SIG-M5 (cell line): ENCODE measurements around the gene ZNF789.
"Not testable (repeated sequence)": the region's sequence is repeated elsewhere in the genome, so short reads cannot be mapped to it uniquely, and the experiment has no call there.

Source experiments
- DNase-seq: peaks from one replicate; lab custom pipeline; 2025; lab: John Stamatoyannopoulos, UW

The ZNF789 gene

GRCh38 chr7:99472561-99473314 lies at the start of gene ZNF789:
ZNF789 (plus strand) TSS chr7:99472890; CDS start chr7:99476457, 3,567 bp downstream.
- DNase-seq = peak; percentile 75

DNA sequence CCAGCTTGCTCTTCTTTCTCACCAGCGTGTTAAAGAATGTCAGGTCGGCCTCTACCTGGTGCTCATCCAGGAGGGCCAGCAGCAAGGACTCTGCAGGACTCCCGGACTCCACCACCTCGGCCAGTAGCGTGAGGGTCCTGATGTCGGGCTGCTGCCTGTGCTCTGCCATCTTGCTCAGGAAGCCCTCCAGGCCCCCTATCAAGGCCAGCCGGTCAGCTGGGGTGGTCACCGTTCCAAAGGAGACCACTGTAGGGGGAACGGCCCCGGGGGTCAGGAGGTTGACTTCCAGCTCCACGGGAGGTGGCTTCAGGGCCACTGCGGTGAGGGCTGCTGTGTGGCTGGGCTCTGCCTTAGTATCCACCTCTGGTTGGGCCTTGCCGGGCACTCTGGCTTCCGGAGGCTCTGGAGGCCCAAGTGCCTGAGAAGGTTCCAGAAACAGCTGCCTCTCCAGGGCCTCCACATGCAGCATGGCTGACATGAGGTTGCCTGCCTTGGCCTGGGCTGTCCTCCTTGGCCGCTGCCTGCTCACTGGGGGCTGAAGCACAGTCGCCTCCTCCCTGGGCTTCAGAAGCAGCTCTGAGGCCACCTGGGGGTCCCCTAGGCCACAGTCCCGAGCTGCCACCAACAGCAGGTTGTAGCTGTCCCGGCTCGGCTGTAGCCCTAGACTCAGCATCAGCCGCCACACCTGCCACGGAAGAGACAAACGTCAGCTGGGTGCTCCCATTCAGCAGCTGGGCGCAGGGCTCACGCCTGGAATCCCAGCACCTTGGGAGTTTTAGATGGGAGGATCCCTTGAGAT lies 47.6 kb upstream of the ZNF789 start:
- no peak for DNase-seq

GRCh38 chr7:99428972-99429566 lies 43.6 kb upstream of the ZNF789 start:
- no peak for DNase-seq

DNA sequence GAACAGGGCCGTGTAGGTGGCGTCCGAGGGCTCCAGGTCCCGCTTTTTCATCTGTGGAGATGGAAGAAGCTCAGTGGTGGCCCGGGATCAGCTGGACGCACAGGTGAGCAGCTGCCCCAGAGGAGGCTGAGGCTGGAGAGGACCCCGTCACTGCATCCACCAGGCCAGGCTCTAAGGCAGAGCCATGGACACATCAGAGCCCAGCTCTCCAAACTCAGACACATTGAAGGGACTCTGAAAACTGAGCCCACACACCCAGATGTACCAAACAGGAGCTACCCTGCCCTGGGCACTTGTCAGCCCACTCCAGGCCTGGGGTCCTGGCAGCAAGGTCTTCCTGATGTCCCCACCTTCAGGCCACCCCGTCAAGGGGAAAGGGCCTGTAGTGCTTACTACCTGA lies 42.9 kb upstream of the ZNF789 start:
- DNase-seq = no peak

GRCh38 chr7:99431756-99432540 lies 40.7 kb upstream of the ZNF789 start:
- DNase-seq = not testable (repeated sequence)

GRCh38 chr7:99433158-99433557 lies 39.5 kb upstream of the ZNF789 start:
- DNase-seq = no peak

GRCh38 chr7:99437946-99438572 lies 34.6 kb upstream of the ZNF789 start:
- DNase-seq = no peak

DNA sequence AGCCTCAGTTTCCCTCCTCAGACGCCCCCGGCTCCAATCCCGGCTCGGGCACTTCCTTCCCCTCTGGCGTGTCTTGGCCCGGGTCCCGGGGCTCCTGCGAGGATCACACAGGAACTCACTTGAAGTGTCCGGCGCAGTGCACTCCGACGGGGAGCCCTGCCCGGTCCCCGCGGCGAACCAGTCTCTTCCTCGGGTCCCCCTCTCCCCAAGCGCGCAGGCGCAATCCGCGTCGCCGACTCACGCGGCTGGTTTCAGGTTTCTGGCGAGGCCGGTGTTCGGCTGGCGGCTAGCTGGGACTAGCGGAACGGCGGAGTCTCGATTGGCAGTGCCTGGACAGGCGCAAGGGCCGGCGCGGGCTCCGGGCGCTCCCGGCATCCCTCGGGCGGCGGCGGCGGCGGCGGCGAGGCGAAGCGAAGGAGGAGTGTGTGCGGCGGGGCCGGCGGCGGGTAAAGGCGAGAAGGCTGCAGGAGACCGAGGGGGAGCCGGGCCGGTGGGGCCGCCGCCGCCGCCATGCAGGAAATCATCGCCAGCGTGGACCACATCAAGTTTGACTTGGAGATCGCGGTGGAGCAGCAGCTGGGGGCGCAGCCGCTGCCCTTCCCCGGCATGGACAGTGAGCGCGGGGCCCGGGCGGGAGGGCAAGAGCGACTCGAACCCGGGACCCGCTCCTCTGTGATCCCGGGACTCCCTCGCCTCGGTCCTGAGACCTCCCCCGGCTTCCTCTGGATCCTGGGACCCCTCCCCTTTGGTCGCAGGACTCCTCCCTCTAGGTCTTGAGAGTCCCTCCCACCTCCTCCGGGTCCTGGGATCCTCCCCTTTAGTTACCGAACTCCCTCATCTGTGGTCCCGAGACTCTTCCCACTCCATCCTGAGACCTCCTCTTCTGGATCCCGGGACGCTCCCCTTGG lies 33.9 kb upstream of the ZNF789 start, which contains the start of the genes CPSF4 and PTCD1:
TSS of gene CPSF4 (plus strand) at position 371 of the 908 bp plus-strand sequence. CDS start at position 511, 140 bp downstream.
TSS of gene PTCD1 (minus strand) at position 226 of the 908 bp plus-strand sequence. CDS start 3,556 bp downstream, outside the sequence.
- peak; percentile 20 for DNase-seq

GRCh38 chr7:99440195-99440594 lies 32.5 kb upstream of the ZNF789 start:
- DNase-seq = no peak

DNA sequence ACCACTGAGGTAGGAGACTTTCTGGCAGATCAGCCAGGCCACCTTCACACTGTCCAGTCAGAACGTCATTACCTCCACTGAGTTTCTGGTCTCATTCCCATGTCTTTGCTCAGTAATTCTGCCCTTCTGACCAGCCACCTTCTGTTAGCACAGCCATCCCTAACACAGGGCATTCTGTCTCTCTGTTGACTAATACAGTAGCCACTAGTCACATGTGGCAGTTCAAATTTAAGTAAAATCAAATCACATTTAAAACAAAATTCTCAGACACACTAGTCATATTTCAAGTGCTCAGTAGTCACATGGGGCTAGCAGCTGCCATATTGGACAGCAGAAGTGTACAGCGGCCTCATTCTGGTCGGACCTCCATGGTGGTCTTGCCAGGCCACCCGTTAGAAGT lies 26.6 kb upstream of the ZNF789 start:
- no peak for DNase-seq

DNA sequence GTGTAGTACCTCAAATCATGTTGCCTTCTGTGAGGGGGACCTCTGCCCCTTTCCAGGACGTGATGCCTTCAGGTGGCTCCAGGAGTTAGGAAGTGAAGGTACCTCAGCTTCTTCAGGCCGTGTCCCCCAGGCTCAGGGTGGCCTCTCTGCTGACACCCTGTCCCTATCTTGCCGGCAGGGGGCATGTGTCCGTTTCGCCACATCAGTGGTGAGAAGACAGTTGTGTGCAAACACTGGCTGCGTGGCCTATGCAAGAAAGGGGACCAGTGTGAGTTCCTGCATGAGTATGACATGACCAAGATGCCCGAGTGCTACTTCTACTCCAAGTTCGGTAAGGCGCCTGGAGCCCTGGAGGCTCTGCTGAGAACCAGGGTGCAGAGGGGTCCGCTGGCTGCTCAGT lies 24.7 kb upstream of the ZNF789 start:
- no peak for DNase-seq

DNA sequence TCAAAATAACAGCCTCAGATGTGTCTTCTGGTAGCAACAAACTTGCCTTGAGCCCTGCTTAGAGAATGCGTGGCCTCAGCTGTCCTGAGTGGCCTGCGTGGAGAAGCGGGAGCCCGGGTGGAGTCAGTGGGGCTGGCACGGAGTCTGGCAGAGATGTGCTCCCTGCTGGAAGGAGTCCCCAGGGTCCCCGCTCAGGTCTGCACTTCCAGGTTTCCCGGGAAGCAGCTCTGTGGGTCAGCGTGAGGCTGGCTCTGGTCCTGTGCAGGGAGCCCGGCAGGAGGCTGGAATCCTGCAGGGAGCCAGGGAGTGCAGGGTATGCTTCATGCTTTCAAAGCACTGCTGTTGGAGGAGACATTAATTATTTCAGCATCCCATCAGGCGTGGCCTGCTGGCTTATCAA lies 23.8 kb upstream of the ZNF789 start:
- no peak for DNase-seq

GRCh38 chr7:99449326-99449725 lies 23.4 kb upstream of the ZNF789 start:
- no peak for DNase-seq

DNA sequence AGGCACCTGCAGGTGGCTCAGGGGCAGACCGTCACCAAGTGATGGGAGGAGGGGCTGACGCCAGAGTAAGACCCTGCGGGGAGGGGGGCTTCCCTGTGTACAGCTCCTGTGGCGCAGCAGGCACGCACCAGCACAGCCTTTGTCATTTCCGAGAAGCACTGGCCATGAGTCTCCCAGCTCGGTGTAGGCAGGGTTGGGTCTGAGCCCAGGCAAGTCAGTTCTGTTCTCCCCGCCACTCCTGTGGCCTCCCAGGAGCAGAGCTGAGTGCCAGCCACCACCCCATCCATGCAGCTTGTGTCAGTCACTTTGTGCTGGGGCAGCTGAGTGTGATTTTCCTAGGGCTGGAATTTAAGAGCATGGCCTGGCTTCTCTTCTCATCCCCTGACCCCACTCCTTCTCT lies 20.8 kb upstream of the ZNF789 start:
- DNase-seq = no peak

DNA sequence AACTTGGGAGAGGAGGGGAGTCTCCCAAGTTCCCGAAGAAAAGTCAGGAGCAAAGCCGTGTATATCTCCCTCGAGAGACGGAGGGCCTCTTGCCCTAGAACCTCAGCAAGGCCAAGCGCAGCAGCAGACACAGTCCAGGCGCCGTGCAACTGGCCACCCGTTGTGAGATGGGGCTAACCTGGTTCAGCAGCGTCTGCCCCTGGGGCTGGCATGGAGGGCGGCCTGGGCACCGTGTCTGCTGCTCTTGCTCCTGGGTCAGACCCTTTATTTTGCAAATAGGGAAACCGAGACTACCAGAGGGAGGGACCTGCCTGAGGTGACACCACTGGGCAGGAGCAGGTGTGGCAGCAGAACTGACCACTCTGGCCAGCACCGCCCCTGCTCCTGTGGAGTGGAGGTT lies 20.1 kb upstream of the ZNF789 start:
- no peak for DNase-seq

- no peak for DNase-seq
These were observed 19.6 kb upstream of the ZNF789 start for GRCh38 chr7:99453105-99453504.

GRCh38 chr7:99455874-99456273 lies 16.8 kb upstream of the ZNF789 start:
- DNase-seq = no peak

GRCh38 chr7:99456288-99456687 lies 16.4 kb upstream of the ZNF789 start:
- no peak for DNase-seq

- no peak for DNase-seq
These were observed 15.5 kb upstream of the ZNF789 start for GRCh38 chr7:99457050-99457649.
